ENCODE results near the gene BLTP3A.
A peak's percentile ranks its signal among the peaks of the same experiment; 100 is the strongest.
"Not testable (repeated sequence)": the region's sequence is repeated elsewhere in the genome, so short reads cannot be mapped to it uniquely, and the experiment has no call there.

Gene BLTP3A

GRCh38 chr6:34791701-34792604, at the start of gene BLTP3A:
TSS of gene BLTP3A (plus strand) at chr6:34792083. CDS start at chr6:34792251, 168 bp downstream.
- H3K27ac ChIP-seq (ENCODE audit: low read depth, low read length), result peak within 1 kb of the TSS; percentile 71
- no peaks in the 10 kb centered on the region for H3K36me3 ChIP-seq (ENCODE audit: insufficient read depth, low read length)
- no peaks in the 10 kb centered on the region for H3K27me3 ChIP-seq (ENCODE audit: control insufficient read depth in 1 of 2, insufficient read depth in 2 of 2, low read length in 2 of 2)
- no peaks in the 10 kb centered on the region for H3K9me3 ChIP-seq (ENCODE audit: low read length)
- H3K4me1 ChIP-seq (ENCODE audit: insufficient read depth, low read length), result peaks cover 13% of the 10 kb centered on the region
- peak within 1 kb of the TSS; percentile 87 for H3K9ac ChIP-seq (ENCODE audit: low read length)
- peak within 1 kb of the TSS; percentile 89 to 95 for H3K4me3 ChIP-seq (ENCODE audit: low read depth in 1 of 2, low read length in 2 of 2)

- H3K36me3 ChIP-seq (ENCODE audit: insufficient read depth, low read length), result no peaks in the 10 kb centered on the region
- H3K27ac ChIP-seq (ENCODE audit: low read depth, low read length), result no peak overlapping the region
- H3K4me1 ChIP-seq (ENCODE audit: insufficient read depth, low read length), result no peaks in the 10 kb centered on the region
- no peaks in the 10 kb centered on the region for H3K9me3 ChIP-seq (ENCODE audit: low read length)
- no peak overlapping the region for H3K9ac ChIP-seq (ENCODE audit: low read length)
- H3K27me3 ChIP-seq (ENCODE audit: control insufficient read depth in 1 of 2, insufficient read depth in 2 of 2, low read length in 2 of 2), result no peaks in the 10 kb centered on the region
- H3K4me3 ChIP-seq (ENCODE audit: low read depth in 1 of 2, low read length in 2 of 2), result no peak overlapping the region
Measured at GRCh38 chr6:34742094-34742493, 49.8 kb upstream of the BLTP3A start.

- H3K4me3 ChIP-seq (ENCODE audit: low read depth in 1 of 2, low read length in 2 of 2), result no peak overlapping the region
- no peaks in the 10 kb centered on the region for H3K27me3 ChIP-seq (ENCODE audit: control insufficient read depth in 1 of 2, insufficient read depth in 2 of 2, low read length in 2 of 2)
- no peak overlapping the region for H3K9ac ChIP-seq (ENCODE audit: low read length)
- H3K27ac ChIP-seq (ENCODE audit: low read depth, low read length), result no peak overlapping the region
- no peaks in the 10 kb centered on the region for H3K9me3 ChIP-seq (ENCODE audit: low read length)
- H3K4me1 ChIP-seq (ENCODE audit: insufficient read depth, low read length), result no peaks in the 10 kb centered on the region
- no peaks in the 10 kb centered on the region for H3K36me3 ChIP-seq (ENCODE audit: insufficient read depth, low read length)
Measured at GRCh38 chr6:34743625-34744293, 48.1 kb upstream of the BLTP3A start.

- H3K9ac ChIP-seq (ENCODE audit: low read length); H3K27ac ChIP-seq (ENCODE audit: low read depth, low read length); H3K27me3 ChIP-seq (ENCODE audit: control insufficient read depth in 1 of 2, insufficient read depth in 2 of 2, low read length in 2 of 2); H3K4me3 ChIP-seq (ENCODE audit: low read depth in 1 of 2, low read length in 2 of 2); H3K36me3 ChIP-seq (ENCODE audit: insufficient read depth, low read length); H3K9me3 ChIP-seq (ENCODE audit: low read length); H3K4me1 ChIP-seq (ENCODE audit: insufficient read depth, low read length): not testable (repeated sequence)
Measured at GRCh38 chr6:34744294-34744647, 47.6 kb upstream of the BLTP3A start.

GRCh38 chr6:34745277-34746103, 46.4 kb upstream of the BLTP3A start:
- no peak overlapping the region for H3K9ac ChIP-seq (ENCODE audit: low read length)
- no peak overlapping the region for H3K4me3 ChIP-seq (ENCODE audit: low read depth in 1 of 2, low read length in 2 of 2)
- no peak overlapping the region for H3K27ac ChIP-seq (ENCODE audit: low read depth, low read length)
- H3K27me3 ChIP-seq (ENCODE audit: control insufficient read depth in 1 of 2, insufficient read depth in 2 of 2, low read length in 2 of 2), result no peaks in the 10 kb centered on the region
- no peaks in the 10 kb centered on the region for H3K9me3 ChIP-seq (ENCODE audit: low read length)
- H3K36me3 ChIP-seq (ENCODE audit: insufficient read depth, low read length), result no peaks in the 10 kb centered on the region
- H3K4me1 ChIP-seq (ENCODE audit: insufficient read depth, low read length), result no peaks in the 10 kb centered on the region

- no peak overlapping the region for H3K4me3 ChIP-seq (ENCODE audit: low read depth in 1 of 2, low read length in 2 of 2)
- no peaks in the 10 kb centered on the region for H3K9me3 ChIP-seq (ENCODE audit: low read length)
- no peaks in the 10 kb centered on the region for H3K27me3 ChIP-seq (ENCODE audit: control insufficient read depth in 1 of 2, insufficient read depth in 2 of 2, low read length in 2 of 2)
- H3K36me3 ChIP-seq (ENCODE audit: insufficient read depth, low read length), result no peaks in the 10 kb centered on the region
- no peaks in the 10 kb centered on the region for H3K4me1 ChIP-seq (ENCODE audit: insufficient read depth, low read length)
- no peak overlapping the region for H3K27ac ChIP-seq (ENCODE audit: low read depth, low read length)
- no peak overlapping the region for H3K9ac ChIP-seq (ENCODE audit: low read length)
Measured at GRCh38 chr6:34746104-34746846, 45.6 kb upstream of the BLTP3A start.

- no peak overlapping the region for H3K27ac ChIP-seq (ENCODE audit: low read depth, low read length)
- no peaks in the 10 kb centered on the region for H3K27me3 ChIP-seq (ENCODE audit: control insufficient read depth in 1 of 2, insufficient read depth in 2 of 2, low read length in 2 of 2)
- no peaks in the 10 kb centered on the region for H3K4me1 ChIP-seq (ENCODE audit: insufficient read depth, low read length)
- H3K9me3 ChIP-seq (ENCODE audit: low read length), result no peaks in the 10 kb centered on the region
- H3K9ac ChIP-seq (ENCODE audit: low read length), result no peak overlapping the region
- no peak overlapping the region for H3K4me3 ChIP-seq (ENCODE audit: low read depth in 1 of 2, low read length in 2 of 2)
- no peaks in the 10 kb centered on the region for H3K36me3 ChIP-seq (ENCODE audit: insufficient read depth, low read length)
Measured at GRCh38 chr6:34748757-34749156, 43.1 kb upstream of the BLTP3A start.

- H3K9ac ChIP-seq (ENCODE audit: low read length), result peak overlapping the region; percentile 86
- H3K27me3 ChIP-seq (ENCODE audit: control insufficient read depth in 1 of 2, insufficient read depth in 2 of 2, low read length in 2 of 2); H3K36me3 ChIP-seq (ENCODE audit: insufficient read depth, low read length); H3K4me1 ChIP-seq (ENCODE audit: insufficient read depth, low read length); H3K9me3 ChIP-seq (ENCODE audit: low read length): not testable (repeated sequence)
- peak overlapping the region; percentile 91 to 93 for H3K4me3 ChIP-seq (ENCODE audit: low read depth in 1 of 2, low read length in 2 of 2)
- peak overlapping the region; percentile 70 for H3K27ac ChIP-seq (ENCODE audit: low read depth, low read length)
Measured at GRCh38 chr6:34756513-34756856, 35.4 kb upstream of the BLTP3A start.

GRCh38 chr6:34757687-34758274, 34.1 kb upstream of the BLTP3A start:
- H3K27ac ChIP-seq (ENCODE audit: low read depth, low read length), result peak overlapping the region; percentile 70
- no peaks in the 10 kb centered on the region for H3K9me3 ChIP-seq (ENCODE audit: low read length)
- H3K36me3 ChIP-seq (ENCODE audit: insufficient read depth, low read length), result peaks cover 11% of the 10 kb centered on the region
- no peaks in the 10 kb centered on the region for H3K27me3 ChIP-seq (ENCODE audit: control insufficient read depth in 1 of 2, insufficient read depth in 2 of 2, low read length in 2 of 2)
- H3K4me3 ChIP-seq (ENCODE audit: low read depth in 1 of 2, low read length in 2 of 2), result peak overlapping the region; percentile 91 to 93
- peak overlapping the region; percentile 95 for H3K9ac ChIP-seq (ENCODE audit: low read length)
- peaks cover 8% of the 10 kb centered on the region for H3K4me1 ChIP-seq (ENCODE audit: insufficient read depth, low read length)

GRCh38 chr6:34760108-34760507, 31.8 kb upstream of the BLTP3A start:
- Histone ChIP-seq H3K27ac (ENCODE audit: low read depth, low read length) (no peak overlapping the region), H3K27me3 (ENCODE audit: control insufficient read depth in 1 of 2, insufficient read depth in 2 of 2, low read length in 2 of 2) (no peaks in the 10 kb centered on the region), H3K4me1 (ENCODE audit: insufficient read depth, low read length) (peaks cover 8% of the 10 kb centered on the region), H3K9ac (ENCODE audit: low read length) (no peak overlapping the region), H3K4me3 (ENCODE audit: low read depth in 1 of 2, low read length in 2 of 2) (no peak overlapping the region), H3K9me3 (ENCODE audit: low read length) (no peaks in the 10 kb centered on the region), H3K36me3 (ENCODE audit: insufficient read depth, low read length) (peaks cover 17% of the 10 kb centered on the region)
